Right renal cortex interstitium (tissue), 3 donors: Measurements from ENCODE around the gene SAP25. TPM values are rescaled to one million over a fixed set of nuclear protein-coding genes. Genes with fewer than 3 reads are reported as not detected.

ENCODE experiments used
- DNase-seq, 3 donors: peaks; one replicate each; pipeline ENCODE4 v3.0.0-alpha.2; 2013; ENCODE audit warnings: low read depth in 3 of 3, low spot score in 2 of 3
- polyA plus RNA-seq, 3 donors: library from polyadenylated mRNA; unstranded; fragments of 120-200 nt; gene quantifications; one replicate each; pipeline ENCODE4 v1.2.1, GENCODE V29; 2013; ENCODE audit not compliant: insufficient read length in 3 of 3

SAP25 gene
- polyA plus RNA-seq, 3 donors, result 0.82 to 1.7 (median 1.6) TPM

DNA sequence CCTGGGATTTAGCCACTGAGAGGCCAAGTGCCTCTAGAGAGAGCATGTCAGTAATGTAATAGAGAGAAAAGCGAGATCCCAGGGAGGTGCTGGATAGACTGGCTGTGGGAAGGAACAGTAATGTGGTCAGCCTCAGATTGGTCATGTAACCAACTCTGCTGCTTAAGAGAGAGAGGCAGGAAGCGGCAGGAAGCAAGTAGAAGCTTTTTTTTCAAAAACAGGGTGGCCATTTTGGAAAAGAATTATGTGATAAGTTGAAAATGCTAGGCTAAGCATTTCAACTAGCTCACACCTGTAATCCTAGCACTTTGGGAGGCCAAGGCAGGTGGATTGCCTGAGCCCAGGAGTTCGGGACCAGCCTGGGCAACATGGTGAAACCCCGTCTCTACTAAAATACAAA, 24.7 kb upstream of the SAP25 start:
- DNase-seq, result no peak

DNA sequence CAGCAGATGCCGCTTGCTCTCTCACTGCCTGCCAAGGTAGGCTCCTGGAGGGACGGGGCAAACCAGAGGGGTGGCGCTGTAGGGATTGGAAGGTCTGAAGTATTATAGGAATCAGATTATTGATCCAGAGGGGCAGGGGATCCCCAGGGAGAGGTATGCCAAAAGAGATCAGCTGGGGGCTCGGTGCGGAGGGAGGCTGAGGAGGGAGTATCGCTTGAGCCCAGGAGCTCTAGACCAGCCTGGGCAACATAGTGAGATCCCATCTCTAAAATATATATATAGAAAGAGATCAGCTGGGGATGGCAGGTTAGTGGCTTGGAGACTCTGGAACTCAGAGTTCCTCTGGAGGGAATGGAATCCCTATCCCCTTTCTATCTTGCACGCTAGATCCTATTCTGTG, 21.5 kb upstream of the SAP25 start:
- no peak for DNase-seq

- no peak for DNase-seq
Observed at GRCh38 chr7:100591596-100591995, 17.9 kb upstream of the SAP25 start.

DNA sequence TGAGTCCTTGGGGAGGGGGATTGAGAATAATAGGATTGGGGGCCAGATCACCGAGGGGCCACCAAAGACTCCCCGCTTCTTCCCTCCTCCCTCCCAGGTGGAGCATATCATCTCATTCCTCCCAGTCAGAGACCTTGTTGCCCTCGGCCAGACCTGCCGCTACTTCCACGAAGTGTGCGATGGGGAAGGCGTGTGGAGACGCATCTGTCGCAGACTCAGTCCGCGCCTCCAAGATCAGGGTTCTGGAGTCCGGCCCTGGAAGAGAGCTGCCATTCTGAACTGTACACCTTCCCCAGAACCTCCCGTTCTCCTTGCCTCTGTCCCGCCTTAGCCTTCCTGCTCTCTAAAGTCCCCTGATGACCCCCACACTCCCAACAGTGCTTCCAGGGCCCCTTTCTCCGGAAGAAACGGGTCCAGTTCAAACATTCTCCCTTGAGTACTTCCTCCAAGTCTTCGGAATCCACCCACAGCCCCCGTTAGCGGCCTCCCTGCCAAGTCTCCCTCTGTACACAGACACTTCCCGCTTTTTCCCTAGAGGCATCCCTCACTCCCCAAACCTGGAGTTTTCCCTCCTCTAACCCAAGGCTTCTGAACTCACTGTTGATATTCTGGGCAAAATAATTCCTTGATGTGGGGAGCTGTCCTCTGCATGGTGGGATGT, 16.5 kb upstream of the SAP25 start:
- no peak for DNase-seq

DNA sequence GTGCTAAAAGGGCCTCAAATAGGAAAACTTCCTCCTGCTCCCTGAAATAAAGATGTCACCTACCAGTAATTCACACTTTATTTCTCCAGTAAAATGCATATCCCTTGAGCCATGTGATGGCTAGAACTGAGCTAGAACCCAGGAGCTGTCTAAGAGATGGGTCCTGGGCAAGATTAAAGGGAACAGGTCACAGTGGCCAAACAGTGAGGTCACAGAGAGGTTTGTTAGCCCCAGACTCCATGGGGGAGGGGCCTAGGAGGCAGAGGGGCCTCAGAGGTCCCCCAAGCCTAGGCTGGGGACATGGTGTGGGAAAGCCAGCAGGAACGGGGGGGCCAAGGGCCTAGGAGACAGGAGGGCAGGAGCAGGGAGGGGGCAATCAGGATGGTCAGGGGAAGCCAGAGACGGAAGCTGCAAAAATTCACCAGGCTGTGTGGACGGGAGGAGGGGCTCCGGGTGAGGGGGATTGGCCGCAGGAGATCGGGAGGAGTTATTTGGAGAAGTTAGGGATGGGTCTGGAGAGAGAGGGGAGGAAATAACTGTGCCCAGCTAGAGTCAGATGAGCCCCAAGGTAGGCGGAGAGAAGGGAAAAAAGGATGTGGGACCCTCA, 15.7 kb upstream of the SAP25 start:
- no peak for DNase-seq

- DNase-seq, result no peak
Observed at GRCh38 chr7:100588438-100588837, 14.7 kb upstream of the SAP25 start.

- peak; percentile 99 to 100 (median 99) for DNase-seq
Observed at GRCh38 chr7:100586266-100587025, 12.7 kb upstream of the SAP25 start, which contains the start of gene FBXO24. TSS of gene FBXO24 (plus strand) at chr7:100586328. CDS start at chr7:100586626, 298 bp downstream.

DNA sequence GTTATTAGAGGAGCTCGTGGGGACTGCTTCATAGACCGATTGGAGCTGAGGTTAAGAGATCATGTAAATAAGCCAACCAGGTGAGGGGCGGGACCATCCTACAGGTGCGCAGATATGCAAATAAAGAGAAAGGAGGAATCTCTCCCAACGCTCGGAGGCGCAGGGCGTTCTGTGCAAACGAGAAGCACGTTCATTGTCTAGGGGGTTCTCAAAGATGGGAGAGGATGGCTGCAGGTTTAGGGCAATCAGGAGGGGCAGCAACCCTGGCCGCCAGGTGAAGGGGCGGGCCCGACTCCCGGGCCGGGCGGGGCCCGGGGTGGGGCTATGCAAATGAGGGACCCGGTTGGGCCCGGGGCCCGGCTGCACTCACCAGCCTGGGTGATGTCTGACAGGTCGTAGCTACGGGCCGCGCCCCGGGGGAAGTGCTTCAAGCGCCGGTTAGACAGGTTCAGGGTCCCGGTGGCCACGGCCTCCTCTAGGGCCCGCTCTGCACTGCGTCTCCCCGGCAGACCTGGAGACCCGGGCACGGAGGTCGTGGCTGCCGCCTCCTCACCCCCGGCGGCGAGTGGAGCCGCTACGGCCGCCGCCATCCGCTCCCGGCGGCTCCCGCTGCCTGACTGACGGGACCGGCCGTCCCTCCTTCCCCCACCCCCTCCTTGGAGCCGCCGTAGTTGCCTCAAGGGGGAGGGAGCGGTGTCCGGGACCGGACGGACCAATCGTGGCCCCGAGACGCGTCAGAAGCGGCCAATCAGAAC, 12.0 kb upstream of the SAP25 start, which contains the start of gene LRCH4:
Gene LRCH4, minus strand, starts transcription at position 619 of the 755 bp plus-strand sequence. Its CDS starts 29 bp downstream, at position 590.
- DNase-seq, result no peak

GRCh38 chr7:100584683-100585510, 11.2 kb upstream of the SAP25 start:
- DNase-seq, result no peak

DNA sequence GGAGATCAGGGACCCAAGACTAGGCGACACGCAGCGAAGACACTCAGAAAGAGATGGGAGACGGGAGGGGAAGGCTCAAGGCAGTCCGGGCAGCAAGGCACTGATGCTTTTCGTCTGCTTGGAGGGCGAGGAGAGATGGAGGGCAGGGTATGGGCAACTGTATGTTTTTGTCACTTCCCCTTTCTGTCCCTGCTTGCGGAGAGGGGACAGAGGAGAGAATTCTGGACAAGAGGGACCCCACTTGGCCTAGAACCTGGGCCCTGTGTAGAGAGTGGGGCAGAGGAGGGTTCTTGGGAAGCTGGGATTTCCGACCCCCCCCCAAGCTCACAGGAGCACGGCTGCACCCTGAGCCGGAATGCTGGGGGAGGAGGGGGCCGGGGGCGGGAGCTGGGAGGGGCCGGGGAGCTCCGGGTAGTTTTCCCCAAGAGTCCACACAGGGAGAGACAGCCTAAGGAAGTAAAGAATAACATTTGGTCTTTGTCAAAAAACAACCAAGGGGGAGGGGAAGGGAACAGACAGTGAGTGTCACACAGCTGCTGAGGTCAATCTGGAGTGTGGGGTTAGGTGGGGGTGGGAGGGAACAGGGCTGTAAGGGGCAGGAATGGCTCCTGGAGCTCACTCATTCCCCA, 10.5 kb upstream of the SAP25 start:
- no peak for DNase-seq

GRCh38 chr7:100583132-100584053, 9.7 kb upstream of the SAP25 start:
- no peak for DNase-seq

- DNase-seq, result no peak
Observed at GRCh38 chr7:100582650-100583049, 8.9 kb upstream of the SAP25 start.

DNA sequence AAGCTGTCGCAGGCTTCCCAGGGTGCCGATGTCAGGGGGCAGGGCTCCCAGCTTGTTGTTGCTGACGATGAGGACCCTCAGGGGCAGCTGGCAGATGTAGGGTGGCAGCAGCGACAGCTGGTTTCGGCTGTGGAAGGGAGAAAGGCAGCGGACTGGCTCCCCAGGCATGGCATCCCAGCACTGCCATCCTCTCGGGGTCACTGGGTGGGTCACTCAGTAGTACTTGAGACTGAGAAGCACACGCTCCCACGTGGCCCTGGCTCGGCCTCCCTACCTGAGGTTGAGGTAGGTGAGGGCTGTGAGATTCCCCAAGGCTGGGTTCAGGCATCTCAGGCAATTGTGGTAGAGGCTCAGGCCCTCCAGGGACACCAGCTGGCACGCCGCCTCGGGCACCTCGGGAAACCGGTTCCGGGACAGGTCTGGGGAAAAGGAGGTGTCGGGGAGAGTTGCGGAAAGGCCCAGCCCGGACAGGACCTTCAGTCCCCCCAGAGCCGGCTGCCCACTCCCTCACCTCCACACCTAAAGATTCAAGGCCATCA, 8.4 kb upstream of the SAP25 start:
- no peak for DNase-seq

GRCh38 chr7:100580466-100581283, 7.0 kb upstream of the SAP25 start:
- no peak for DNase-seq

GRCh38 chr7:100578246-100579183, 4.8 kb upstream of the SAP25 start:
- no peak for DNase-seq

DNA sequence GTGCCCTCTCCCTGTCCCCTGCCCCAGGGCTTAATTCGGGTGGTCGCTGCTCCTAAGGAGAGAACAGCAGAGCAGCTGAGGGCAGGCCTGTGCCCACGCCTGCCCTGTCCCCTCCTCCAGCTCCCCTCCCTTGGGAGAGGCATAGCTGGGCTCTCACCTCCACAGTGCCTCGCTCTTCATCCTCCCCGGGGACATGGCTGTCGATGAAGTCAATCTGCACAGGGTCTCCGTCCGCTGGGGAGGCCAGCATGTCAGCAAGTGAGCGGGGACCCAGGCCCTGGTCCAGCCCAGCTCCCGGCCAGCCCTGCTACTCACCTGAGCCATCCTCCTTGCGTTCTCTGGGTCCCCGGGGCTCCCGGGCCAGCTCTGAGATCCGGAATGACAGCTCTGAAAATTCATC, 3.8 kb upstream of the SAP25 start:
- DNase-seq, result no peak
